ENCODE results near the gene TUBB2B.

The TUBB2B gene

DNA sequence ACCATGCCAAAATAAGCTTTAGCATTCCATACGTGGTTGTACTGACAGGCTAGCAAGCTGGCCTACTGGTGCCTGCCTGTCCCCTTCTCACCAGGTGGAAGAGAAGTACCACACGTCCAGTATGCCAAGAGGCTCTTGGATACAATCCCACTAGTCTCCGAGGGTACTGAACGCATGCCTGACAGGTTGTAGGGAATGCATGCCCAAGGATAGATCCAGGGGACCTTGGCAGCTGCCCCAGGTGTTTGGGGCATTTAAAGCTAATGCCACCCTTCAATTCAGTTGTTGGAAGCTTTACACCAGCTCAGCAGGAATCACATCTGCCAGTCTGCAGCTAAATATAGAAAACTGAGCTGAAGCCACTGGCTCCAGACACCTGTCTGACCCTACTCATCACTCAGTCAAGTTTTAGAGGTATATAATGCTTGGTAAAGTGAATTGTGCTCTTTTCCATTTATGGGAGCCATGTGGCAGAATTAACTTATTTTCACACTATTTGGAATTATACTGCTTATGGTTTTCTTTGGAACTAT, 4.9 kb downstream of the TUBB2B start:
- POLR2A ChIA-PET, result no interaction called here
- no peaks in the 10 kb centered on the region for H3K36me3 ChIP-seq (ENCODE audit: control insufficient read depth in 4 of 4, insufficient read depth in 4 of 4, low read length in 3 of 4)
- peaks cover 0 to 12% (median 10%) of the 10 kb centered on the region in 4 experiments for H3K4me1 ChIP-seq (ENCODE audit: control extremely low read depth in 1 of 4, control insufficient read depth in 4 of 4, insufficient read depth in 4 of 4, low read length in 3 of 4)
- H3K4me3 ChIP-seq (ENCODE audit: control insufficient read depth in 1 of 7, extremely low read depth in 1 of 7, insufficient read depth in 4 of 7, low read depth in 2 of 7, low read length in 6 of 7), result no peak overlapping the region
- 93% methylated on average over 4 of the region's 4 CpGs for WGBS (ENCODE audit: insufficient coverage)
- no peak for DNase-seq
- no peak overlapping the region for H3K27ac ChIP-seq (ENCODE audit: insufficient read depth in 1 of 2, low read depth in 1 of 2, low read length in 2 of 2, poor library complexity in 1 of 2, severe bottlenecking in 2 of 2)
- H3K9me3 ChIP-seq (ENCODE audit: control extremely low read depth in 1 of 5, control insufficient read depth in 4 of 5, insufficient read depth in 2 of 5, low read depth in 1 of 5, low read length in 4 of 5), result peaks cover 0 to 4% (median 0%) of the 10 kb centered on the region in 5 experiments
- peaks cover 6 to 64% (median 22%) of the 10 kb centered on the region in 5 experiments for H3K27me3 ChIP-seq (replicated peaks in 2 of 5; ENCODE audit: control insufficient read depth in 4 of 5, insufficient read depth in 5 of 5, low read length in 4 of 5)
- CTCF ChIA-PET, result interaction anchor here (1.1 kb wide), 1 partner anchor 27 kb away, joined by 3 read pairs; no protein-coding TSS in a partner anchor

DNA sequence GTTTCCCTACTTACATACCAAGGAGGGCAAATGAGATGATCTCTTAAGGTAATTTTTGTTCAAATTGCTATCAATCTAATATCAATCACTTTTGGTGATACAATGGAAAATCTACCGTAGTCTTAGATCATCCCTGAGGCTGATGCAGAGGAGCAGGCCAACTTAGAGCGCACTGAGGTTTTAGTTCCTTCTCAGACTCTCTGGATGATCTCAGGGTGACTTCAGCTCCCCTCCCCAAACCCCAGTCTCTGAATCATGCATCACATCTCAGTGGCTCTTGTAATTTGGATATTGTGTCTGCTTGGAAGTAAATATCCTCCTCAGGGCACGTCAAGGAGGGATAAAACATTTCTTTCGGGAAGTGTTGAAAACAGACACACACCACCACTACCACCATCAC, 5.9 kb downstream of the TUBB2B start:
- H3K36me3 ChIP-seq (ENCODE audit: control insufficient read depth in 4 of 4, insufficient read depth in 4 of 4, low read length in 3 of 4), result no peaks in the 10 kb centered on the region
- WGBS (ENCODE audit: insufficient coverage), result 100% methylated on average over 2 of the region's 4 CpGs
- DNase-seq, result no peak
- ChIA-PET POLR2A (no interaction called here), CTCF (interaction anchor here (0.8 kb wide), 1 partner anchor 25 kb away, joined by 3 read pairs; no protein-coding TSS in a partner anchor)
- peaks cover 0 to 2% (median under 1%) of the 10 kb centered on the region in 4 experiments for H3K4me1 ChIP-seq (ENCODE audit: control extremely low read depth in 1 of 4, control insufficient read depth in 4 of 4, insufficient read depth in 4 of 4, low read length in 3 of 4)
- no peak overlapping the region for H3K4me3 ChIP-seq (ENCODE audit: control insufficient read depth in 1 of 7, extremely low read depth in 1 of 7, insufficient read depth in 4 of 7, low read depth in 2 of 7, low read length in 6 of 7)
- H3K27me3 ChIP-seq (replicated peaks in 2 of 5; ENCODE audit: control insufficient read depth in 4 of 5, insufficient read depth in 5 of 5, low read length in 4 of 5), result peaks cover 6 to 54% (median 16%) of the 10 kb centered on the region in 5 experiments
- peaks cover 0 to 4% (median 0%) of the 10 kb centered on the region in 5 experiments for H3K9me3 ChIP-seq (ENCODE audit: control extremely low read depth in 1 of 5, control insufficient read depth in 4 of 5, insufficient read depth in 2 of 5, low read depth in 1 of 5, low read length in 4 of 5)
- H3K27ac ChIP-seq (ENCODE audit: insufficient read depth in 1 of 2, low read depth in 1 of 2, low read length in 2 of 2, poor library complexity in 1 of 2, severe bottlenecking in 2 of 2), result no peak overlapping the region

DNA sequence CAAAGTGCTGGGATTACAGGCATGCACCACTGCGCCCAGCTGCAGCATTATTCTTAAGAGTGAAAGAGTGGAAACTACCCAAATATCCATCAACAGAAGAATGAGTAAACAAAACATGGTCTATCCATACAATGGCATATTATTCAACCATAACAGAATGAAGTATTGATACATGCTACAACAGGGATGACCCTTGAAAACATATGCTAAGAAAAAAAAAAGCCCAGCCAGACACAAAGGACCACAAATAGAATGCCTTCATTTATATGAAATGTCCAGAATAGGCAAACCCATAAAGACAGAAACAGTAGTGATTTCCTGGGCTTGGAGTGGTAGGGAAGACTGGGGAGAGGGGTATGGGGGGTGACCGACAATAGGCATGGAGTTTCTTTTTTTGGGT, 7.1 kb downstream of the TUBB2B start:
- Histone ChIP-seq H3K4me1 (ENCODE audit: control extremely low read depth in 1 of 4, control insufficient read depth in 4 of 4, insufficient read depth in 4 of 4, low read length in 3 of 4) (no peaks in the 10 kb centered on the region), H3K9me3 (ENCODE audit: control extremely low read depth in 1 of 5, control insufficient read depth in 4 of 5, insufficient read depth in 2 of 5, low read depth in 1 of 5, low read length in 4 of 5) (peaks cover 0 to 4% (median 0%) of the 10 kb centered on the region in 5 experiments), H3K27me3 (replicated peaks in 2 of 5; ENCODE audit: control insufficient read depth in 4 of 5, insufficient read depth in 5 of 5, low read length in 4 of 5) (peaks cover 4 to 44% (median 9%) of the 10 kb centered on the region in 5 experiments), H3K4me3 (ENCODE audit: control insufficient read depth in 1 of 7, extremely low read depth in 1 of 7, insufficient read depth in 4 of 7, low read depth in 2 of 7, low read length in 6 of 7) (no peak overlapping the region), H3K36me3 (ENCODE audit: control insufficient read depth in 4 of 4, insufficient read depth in 4 of 4, low read length in 3 of 4) (no peaks in the 10 kb centered on the region), H3K27ac (ENCODE audit: insufficient read depth in 1 of 2, low read depth in 1 of 2, low read length in 2 of 2, poor library complexity in 1 of 2, severe bottlenecking in 2 of 2) (no peak overlapping the region)
- POLR2A ChIA-PET, result no interaction called here
- CTCF ChIA-PET, result no interaction called here
- DNase-seq, result no peak
- 88% methylated on average over 1 of the region's 2 CpGs for WGBS (ENCODE audit: insufficient coverage)

DNA sequence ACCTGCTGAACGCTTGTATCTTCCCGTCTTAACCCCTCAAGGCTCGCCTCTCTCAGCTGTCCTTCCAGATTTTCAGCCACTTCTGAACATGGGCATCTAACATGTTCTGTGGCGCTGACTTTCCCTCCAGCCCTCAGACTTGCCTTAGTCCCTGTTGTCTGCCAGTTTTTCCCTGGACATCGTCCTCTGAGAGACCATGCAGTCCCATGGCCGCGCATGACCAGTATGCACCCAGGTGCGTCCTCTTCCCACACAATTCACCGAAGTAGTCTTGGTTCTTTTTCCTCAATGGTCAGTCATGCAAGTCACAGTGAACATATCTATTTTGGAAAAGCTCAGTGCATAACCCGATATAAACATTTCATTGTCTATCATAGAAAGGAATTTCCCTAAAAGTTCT, 9.2 kb downstream of the TUBB2B start:
- DNase-seq, result no peak
- CTCF ChIA-PET, result interaction anchor here (1.4 kb wide), 1 partner anchor 11 kb away, joined by 3 read pairs; no protein-coding TSS in a partner anchor
- Histone ChIP-seq H3K27ac (ENCODE audit: insufficient read depth in 1 of 2, low read depth in 1 of 2, low read length in 2 of 2, poor library complexity in 1 of 2, severe bottlenecking in 2 of 2) (no peak overlapping the region), H3K27me3 (replicated peaks in 2 of 5; ENCODE audit: control insufficient read depth in 4 of 5, insufficient read depth in 5 of 5, low read length in 4 of 5) (peaks cover 0 to 31% (median 7%) of the 10 kb centered on the region in 5 experiments), H3K4me1 (ENCODE audit: control extremely low read depth in 1 of 4, control insufficient read depth in 4 of 4, insufficient read depth in 4 of 4, low read length in 3 of 4) (no peaks in the 10 kb centered on the region), H3K9me3 (ENCODE audit: control extremely low read depth in 1 of 5, control insufficient read depth in 4 of 5, insufficient read depth in 2 of 5, low read depth in 1 of 5, low read length in 4 of 5) (peaks cover 0 to 4% (median 0%) of the 10 kb centered on the region in 5 experiments), H3K4me3 (ENCODE audit: control insufficient read depth in 1 of 7, extremely low read depth in 1 of 7, insufficient read depth in 4 of 7, low read depth in 2 of 7, low read length in 6 of 7) (no peak overlapping the region), H3K36me3 (ENCODE audit: control insufficient read depth in 4 of 4, insufficient read depth in 4 of 4, low read length in 3 of 4) (no peaks in the 10 kb centered on the region)
- 97% methylated on average over 8 of the region's 10 CpGs for WGBS (ENCODE audit: insufficient coverage)
- POLR2A ChIA-PET, result no interaction called here

DNA sequence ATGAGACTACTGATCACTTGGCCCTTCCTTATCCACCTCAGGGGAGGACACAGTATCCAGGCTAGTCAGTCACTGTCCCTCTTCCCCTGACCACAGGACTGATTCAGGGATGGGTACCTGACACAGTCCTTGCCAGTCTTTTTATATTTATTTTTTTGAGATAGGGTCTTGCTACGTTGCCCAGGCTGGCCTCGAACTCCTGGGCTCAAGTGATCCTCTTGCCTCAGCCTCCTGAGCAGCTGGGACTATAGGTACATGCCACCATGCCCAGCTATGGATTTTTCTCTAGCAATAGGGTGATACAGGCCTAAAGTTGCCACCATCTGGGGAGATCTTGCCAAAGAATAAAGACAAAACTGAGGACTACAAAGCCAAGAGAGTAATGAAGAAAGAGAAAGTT, 10.2 kb downstream of the TUBB2B start:
- Histone ChIP-seq H3K36me3 (ENCODE audit: control insufficient read depth in 4 of 4, insufficient read depth in 4 of 4, low read length in 3 of 4) (no peaks in the 10 kb centered on the region), H3K27ac (ENCODE audit: insufficient read depth in 1 of 2, low read depth in 1 of 2, low read length in 2 of 2, poor library complexity in 1 of 2, severe bottlenecking in 2 of 2) (no peak overlapping the region), H3K27me3 (replicated peaks in 2 of 5; ENCODE audit: control insufficient read depth in 4 of 5, insufficient read depth in 5 of 5, low read length in 4 of 5) (peaks cover 0 to 25% (median 8%) of the 10 kb centered on the region in 5 experiments), H3K4me3 (ENCODE audit: control insufficient read depth in 1 of 7, extremely low read depth in 1 of 7, insufficient read depth in 4 of 7, low read depth in 2 of 7, low read length in 6 of 7) (no peak overlapping the region), H3K9me3 (ENCODE audit: control extremely low read depth in 1 of 5, control insufficient read depth in 4 of 5, insufficient read depth in 2 of 5, low read depth in 1 of 5, low read length in 4 of 5) (peaks cover 0 to 4% (median 0%) of the 10 kb centered on the region in 5 experiments), H3K4me1 (ENCODE audit: control extremely low read depth in 1 of 4, control insufficient read depth in 4 of 4, insufficient read depth in 4 of 4, low read length in 3 of 4) (no peaks in the 10 kb centered on the region)
- DNase-seq, result no peak
- ChIA-PET CTCF (interaction anchor here (1.2 kb wide), 1 partner anchor 21 kb away, joined by 3 read pairs; no protein-coding TSS in a partner anchor), POLR2A (interaction anchor here (0.5 kb wide), 1 partner anchor 54 kb away, joined by 3 read pairs; no protein-coding TSS in a partner anchor)
- 100% methylated on average over 2 of the region's 2 CpGs for WGBS (ENCODE audit: insufficient coverage)

DNA sequence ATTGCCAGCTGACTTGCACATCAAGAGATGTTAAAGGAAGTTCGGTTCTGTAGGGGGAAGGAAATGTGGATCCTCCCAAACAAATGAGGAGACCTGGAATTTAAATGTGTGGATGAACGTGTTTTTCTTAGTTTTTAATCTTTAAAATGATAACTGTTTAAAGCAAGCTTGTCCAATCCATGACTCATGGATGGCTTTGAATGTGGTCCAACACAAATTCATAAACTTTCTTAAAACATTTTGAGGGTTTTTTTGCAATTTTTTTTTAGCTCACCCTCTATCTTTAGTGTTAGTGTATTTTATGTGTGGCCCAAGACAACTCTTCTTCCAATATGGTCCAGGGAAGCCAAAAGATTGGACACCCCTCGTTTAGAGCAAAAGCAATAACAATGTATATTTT, 12.6 kb downstream of the TUBB2B start:
- Histone ChIP-seq H3K4me1 (ENCODE audit: control extremely low read depth in 1 of 4, control insufficient read depth in 4 of 4, insufficient read depth in 4 of 4, low read length in 3 of 4) (no peaks in the 10 kb centered on the region), H3K36me3 (ENCODE audit: control insufficient read depth in 4 of 4, insufficient read depth in 4 of 4, low read length in 3 of 4) (no peaks in the 10 kb centered on the region), H3K4me3 (ENCODE audit: control insufficient read depth in 1 of 7, extremely low read depth in 1 of 7, insufficient read depth in 4 of 7, low read depth in 2 of 7, low read length in 6 of 7) (no peak overlapping the region), H3K27me3 (replicated peaks in 2 of 5; ENCODE audit: control insufficient read depth in 4 of 5, insufficient read depth in 5 of 5, low read length in 4 of 5) (peaks cover 0 to 22% (median 11%) of the 10 kb centered on the region in 5 experiments), H3K27ac (ENCODE audit: insufficient read depth in 1 of 2, low read depth in 1 of 2, low read length in 2 of 2, poor library complexity in 1 of 2, severe bottlenecking in 2 of 2) (no peak overlapping the region), H3K9me3 (ENCODE audit: control extremely low read depth in 1 of 5, control insufficient read depth in 4 of 5, insufficient read depth in 2 of 5, low read depth in 1 of 5, low read length in 4 of 5) (no peaks in the 10 kb centered on the region)
- DNase-seq, result no peak
- ChIA-PET CTCF (interaction anchor here (0.9 to 1.9 kb wide), 3 partner anchors 11 to 34 kb away, joined by 3 to 7 read pairs (median 6); no protein-coding TSS in a partner anchor), POLR2A (no interaction called here)
- 67% methylated on average over 1 of the region's 3 CpGs for WGBS (ENCODE audit: insufficient coverage)

DNA sequence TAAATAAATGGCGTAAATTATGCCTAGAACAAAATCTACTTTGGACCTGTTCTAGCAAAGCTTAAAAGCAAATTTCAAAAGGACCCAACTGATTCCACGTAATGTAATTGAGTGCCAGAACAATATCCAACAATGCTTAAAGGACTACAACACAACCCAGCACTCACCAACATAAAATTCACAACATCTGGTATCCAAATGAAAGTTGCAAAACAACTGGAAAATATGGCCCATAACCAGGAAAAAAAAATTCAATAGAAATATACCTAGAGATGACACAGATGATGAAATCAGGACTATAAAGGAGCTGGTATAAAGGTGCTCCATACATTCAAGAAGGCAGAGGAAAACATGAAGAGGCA, 14.1 kb downstream of the TUBB2B start:
- POLR2A ChIA-PET, result no interaction called here
- Histone ChIP-seq H3K27ac (ENCODE audit: insufficient read depth in 1 of 2, low read depth in 1 of 2, low read length in 2 of 2, poor library complexity in 1 of 2, severe bottlenecking in 2 of 2) (no peak overlapping the region), H3K27me3 (replicated peaks in 2 of 5; ENCODE audit: control insufficient read depth in 4 of 5, insufficient read depth in 5 of 5, low read length in 4 of 5) (peaks cover 0 to 23% (median 14%) of the 10 kb centered on the region in 5 experiments)

More for the DNA sequence above, 14.1 kb downstream of the TUBB2B start:
- WGBS (ENCODE audit: insufficient coverage), result 100% methylated on average over 1 of the region's 2 CpGs
- Histone ChIP-seq H3K9me3 (ENCODE audit: control extremely low read depth in 1 of 5, control insufficient read depth in 4 of 5, insufficient read depth in 2 of 5, low read depth in 1 of 5, low read length in 4 of 5) (no peaks in the 10 kb centered on the region), H3K36me3 (ENCODE audit: control insufficient read depth in 4 of 4, insufficient read depth in 4 of 4, low read length in 3 of 4) (no peaks in the 10 kb centered on the region), H3K4me3 (ENCODE audit: control insufficient read depth in 1 of 7, extremely low read depth in 1 of 7, insufficient read depth in 4 of 7, low read depth in 2 of 7, low read length in 6 of 7) (no peak overlapping the region), H3K4me1 (ENCODE audit: control extremely low read depth in 1 of 4, control insufficient read depth in 4 of 4, insufficient read depth in 4 of 4, low read length in 3 of 4) (no peaks in the 10 kb centered on the region)
- CTCF ChIA-PET, result interaction anchor here (1.4 to 1.9 kb wide), 2 partner anchors 10 to 35 kb away, joined by 4 to 6 read pairs; no protein-coding TSS in a partner anchor
- no peak for DNase-seq

Data from common myeloid progenitor, CD34-positive (primary cell).